Fibroblast of mammary gland (primary cell): ENCODE data around the gene ALOX5AP.

Experiments
- DNase-seq: peaks from one replicate; pipeline ENCODE4 v3.0.0-alpha.2; 2010; ENCODE audit warnings: low read depth
- H3K4me3 ChIP-seq: 2 replicates; pipeline ENCODE4 v1.5.1; 2011; ENCODE audit warnings: low read depth, mild to moderate bottlenecking, low read length, moderate library complexity; ENCODE audit not compliant: control insufficient read depth
- TF ChIP-seq, protein P1 (sequence below): conservative IDR thresholded peaks from 2 replicates; pipeline ENCODE4 v1.5.1; 2011; ENCODE audit warnings: low read depth, low read length, inconsistent platforms; ENCODE audit not compliant: control insufficient read depth, insufficient read depth

Gene ALOX5AP

DNA sequence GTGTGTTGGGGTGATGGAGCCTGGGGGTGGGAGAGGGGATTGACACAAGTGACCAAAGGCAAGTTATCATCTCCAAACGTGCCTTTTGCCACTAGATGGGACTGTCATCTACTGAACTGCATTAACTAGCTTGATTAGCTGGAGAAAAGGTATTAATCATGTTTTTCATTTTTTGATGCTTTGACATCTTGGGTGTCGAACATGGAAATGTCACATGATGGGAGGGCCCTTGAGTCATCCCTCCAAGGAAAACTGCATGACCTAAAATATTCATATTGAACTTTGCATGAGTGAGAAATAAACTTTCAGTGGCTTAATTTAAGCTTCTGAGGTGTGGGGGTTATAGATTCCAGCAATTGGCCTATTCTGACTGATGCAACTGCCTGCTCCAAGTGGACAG, 73.3 kb downstream of the ALOX5AP start:
- peak; percentile 43 for DNase-seq
- TF ChIP-seq, protein P1, sequence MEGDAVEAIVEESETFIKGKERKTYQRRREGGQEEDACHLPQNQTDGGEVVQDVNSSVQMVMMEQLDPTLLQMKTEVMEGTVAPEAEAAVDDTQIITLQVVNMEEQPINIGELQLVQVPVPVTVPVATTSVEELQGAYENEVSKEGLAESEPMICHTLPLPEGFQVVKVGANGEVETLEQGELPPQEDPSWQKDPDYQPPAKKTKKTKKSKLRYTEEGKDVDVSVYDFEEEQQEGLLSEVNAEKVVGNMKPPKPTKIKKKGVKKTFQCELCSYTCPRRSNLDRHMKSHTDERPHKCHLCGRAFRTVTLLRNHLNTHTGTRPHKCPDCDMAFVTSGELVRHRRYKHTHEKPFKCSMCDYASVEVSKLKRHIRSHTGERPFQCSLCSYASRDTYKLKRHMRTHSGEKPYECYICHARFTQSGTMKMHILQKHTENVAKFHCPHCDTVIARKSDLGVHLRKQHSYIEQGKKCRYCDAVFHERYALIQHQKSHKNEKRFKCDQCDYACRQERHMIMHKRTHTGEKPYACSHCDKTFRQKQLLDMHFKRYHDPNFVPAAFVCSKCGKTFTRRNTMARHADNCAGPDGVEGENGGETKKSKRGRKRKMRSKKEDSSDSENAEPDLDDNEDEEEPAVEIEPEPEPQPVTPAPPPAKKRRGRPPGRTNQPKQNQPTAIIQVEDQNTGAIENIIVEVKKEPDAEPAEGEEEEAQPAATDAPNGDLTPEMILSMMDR, result peak; percentile 3
- H3K4me3 ChIP-seq, result no peak overlapping the region

DNA sequence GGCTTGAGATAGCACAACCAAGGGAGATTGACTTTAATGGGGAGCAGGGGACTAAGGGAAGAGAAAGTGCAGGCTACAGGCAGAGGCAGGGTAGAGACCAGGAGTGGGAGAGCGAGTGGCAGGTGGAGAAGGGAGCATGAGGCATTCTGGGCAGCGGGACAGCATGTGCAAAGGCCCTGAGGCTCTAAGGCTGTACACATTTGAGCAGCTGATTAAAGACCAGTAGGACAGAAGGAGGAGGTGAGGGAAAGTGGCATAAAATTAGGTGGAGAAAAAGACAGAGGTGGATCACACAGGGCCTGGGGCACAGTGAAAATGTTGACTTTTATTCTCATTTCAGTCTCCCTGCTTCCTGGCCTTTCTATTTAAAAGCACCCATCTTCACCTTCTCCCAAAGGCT, 74.4 kb downstream of the ALOX5AP start:
- DNase-seq, result no peak
- TF ChIP-seq, protein P1, result no peak
- no peak overlapping the region for H3K4me3 ChIP-seq

DNA sequence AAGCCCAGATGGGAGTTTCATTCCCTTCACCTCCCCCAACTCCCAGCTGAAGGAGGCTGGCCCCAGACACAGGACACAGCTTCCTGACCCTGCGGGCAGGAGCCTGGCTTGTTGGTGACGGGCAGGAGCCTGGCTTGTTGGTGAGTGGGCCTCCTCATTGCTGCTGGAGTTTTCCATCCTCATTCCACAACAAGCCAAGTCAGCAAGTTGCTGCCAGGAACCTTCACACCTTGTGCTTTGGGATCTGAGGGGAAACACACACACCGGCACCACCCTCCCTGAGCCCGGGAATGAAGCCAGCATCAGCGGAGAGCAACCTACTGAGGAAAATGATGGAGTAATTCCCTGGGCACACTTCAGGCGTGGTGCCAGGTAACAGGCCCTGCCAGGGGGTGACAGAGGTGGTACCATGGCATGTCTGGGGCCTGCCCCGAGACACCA, 74.9 kb downstream of the ALOX5AP start:
- DNase-seq, result no peak
- TF ChIP-seq, protein P1, result no peak
- no peak overlapping the region for H3K4me3 ChIP-seq

DNA sequence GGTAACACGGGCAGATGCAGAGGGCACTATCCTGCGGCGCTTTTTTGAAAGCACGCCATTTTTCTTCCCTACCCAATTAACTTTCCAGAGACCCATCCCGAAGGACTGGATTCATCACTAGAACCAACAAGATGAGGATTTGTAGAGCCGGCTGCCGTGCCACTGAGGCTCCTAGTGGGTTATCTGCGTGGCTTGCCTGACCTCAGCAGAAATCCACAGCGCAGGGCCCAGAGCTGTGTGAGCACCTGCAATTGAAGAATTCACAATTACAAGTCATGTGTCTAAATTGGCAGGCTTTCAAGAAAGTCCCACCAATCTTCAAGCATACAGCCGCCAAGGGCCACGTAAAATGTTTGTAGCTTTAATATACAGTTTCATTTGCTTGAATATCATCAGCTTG, 75.5 kb downstream of the ALOX5AP start:
- TF ChIP-seq, protein P1, result no peak
- no peak for DNase-seq
- H3K4me3 ChIP-seq, result no peak overlapping the region
